ENCODE data around the gene FRS2. TPM values are rescaled to one million over a fixed set of nuclear protein-coding genes. Genes with fewer than 3 reads are reported as not detected.

The FRS2 gene
- total RNA-seq, 1 donor from 2014 or later = 66.8 TPM

- peak; percentile 33 for DNase-seq (ENCODE audit: low read depth)
Measured at GRCh38 chr12:69501154-69501895, 31.1 kb downstream of the FRS2 start.

DNA sequence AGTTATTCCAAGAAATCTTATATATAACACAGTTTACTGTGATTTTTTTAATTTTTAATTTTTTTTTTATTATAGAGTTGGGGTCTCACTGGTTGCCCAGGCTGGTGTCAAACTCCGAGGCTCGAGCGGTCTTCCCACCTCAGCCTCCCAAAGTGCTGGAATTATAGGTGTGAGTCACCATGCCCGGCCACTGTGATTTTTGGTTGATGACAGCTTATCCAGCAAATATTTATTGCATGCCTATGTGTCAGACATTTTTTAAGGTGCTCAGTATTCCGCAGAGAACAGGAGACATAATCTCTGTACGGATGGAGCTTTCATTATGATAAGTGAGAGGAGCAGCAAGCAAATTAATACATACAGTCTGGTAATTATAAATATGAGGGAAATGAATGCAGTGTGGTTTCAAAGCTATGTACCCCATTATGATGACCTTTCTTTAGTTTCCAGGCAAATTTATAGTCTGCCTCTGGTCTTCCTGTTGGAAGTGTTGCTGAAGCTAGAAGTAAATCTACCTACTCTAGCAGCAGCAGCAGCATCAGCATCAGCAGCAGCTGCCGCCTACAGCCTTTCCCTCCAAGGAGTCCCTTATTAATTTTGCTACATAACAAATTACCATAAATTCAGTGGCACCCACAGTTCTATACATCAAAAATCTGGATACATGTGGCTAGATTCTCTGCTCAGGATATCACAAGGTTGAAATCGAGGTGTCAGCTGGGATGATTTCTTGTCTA is 32.3 kb downstream of the FRS2 start:
- DNase-seq (ENCODE audit: low read depth) = peak; percentile 41

DNA sequence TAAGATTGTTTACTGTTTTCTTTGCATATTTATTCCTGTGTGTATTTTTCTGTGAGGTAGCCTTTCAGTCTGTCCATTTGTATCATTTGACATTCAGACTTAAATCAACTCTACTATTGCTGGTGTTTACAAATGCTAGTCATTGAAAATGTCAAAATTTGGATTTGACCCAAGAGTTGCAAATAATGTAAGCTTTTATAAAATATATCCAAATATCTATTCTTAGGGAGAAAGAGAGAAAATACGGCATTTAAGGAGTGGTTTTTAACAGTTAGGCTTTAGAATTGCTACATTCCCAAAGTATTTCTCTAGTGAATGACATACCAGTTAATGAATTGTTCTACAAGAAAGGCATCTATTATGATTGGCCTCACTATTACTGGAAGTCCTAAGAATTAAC is 37.9 kb downstream of the FRS2 start:
- DNase-seq (ENCODE audit: low read depth) = no peak

DNA sequence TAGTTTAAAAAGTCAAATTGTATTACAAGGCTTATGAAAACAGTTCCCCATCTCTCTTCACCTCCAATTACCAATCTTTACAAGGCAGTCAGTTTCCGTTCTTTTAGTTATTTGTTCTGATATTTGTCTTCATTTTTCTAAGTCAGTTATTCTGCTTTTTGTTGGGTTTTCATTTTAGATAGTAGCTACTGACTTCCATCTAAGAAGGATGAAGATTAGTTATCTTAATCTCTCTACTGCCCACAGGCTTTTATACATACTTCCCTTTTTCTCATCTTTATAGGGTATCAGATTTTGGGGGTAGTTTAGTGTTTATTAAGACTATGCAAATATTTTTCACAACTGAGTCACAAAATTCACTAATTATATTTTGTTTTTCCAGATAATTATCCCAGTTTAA is 38.4 kb downstream of the FRS2 start:
- DNase-seq (ENCODE audit: low read depth) = no peak

- no peak for DNase-seq (ENCODE audit: low read depth)
Measured at GRCh38 chr12:69509308-69509736, 39.1 kb downstream of the FRS2 start.

GRCh38 chr12:69509904-69510827 is 40.0 kb downstream of the FRS2 start:
- DNase-seq (ENCODE audit: low read depth) = no peak

GRCh38 chr12:69511016-69511415 is 40.8 kb downstream of the FRS2 start:
- no peak for DNase-seq (ENCODE audit: low read depth)

GRCh38 chr12:69511469-69512267 is 41.5 kb downstream of the FRS2 start:
- DNase-seq (ENCODE audit: low read depth) = no peak

DNA sequence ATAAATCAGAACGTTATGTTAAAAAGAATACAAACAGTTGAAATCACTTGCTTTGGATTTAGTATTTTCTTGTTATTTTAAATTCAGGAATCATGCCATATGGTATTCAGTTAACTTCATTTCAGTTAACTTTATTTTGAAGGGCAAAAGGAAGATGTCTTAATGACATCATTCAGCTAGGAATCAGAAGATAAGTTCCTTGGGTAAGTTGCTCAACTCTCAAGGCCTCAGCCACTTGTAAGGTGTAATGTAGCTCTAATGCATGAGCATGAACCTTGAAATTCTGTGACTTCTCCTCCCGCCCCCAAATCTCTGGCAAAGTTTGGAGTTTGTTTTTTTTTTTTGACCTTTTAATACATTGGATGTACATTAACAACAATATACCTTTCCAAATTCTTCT is 42.6 kb downstream of the FRS2 start:
- DNase-seq (ENCODE audit: low read depth) = no peak

- DNase-seq (ENCODE audit: low read depth) = no peak
Measured at GRCh38 chr12:69513297-69513696, 43.1 kb downstream of the FRS2 start.

- no peak for DNase-seq (ENCODE audit: low read depth)
Measured at GRCh38 chr12:69514111-69514510, 43.9 kb downstream of the FRS2 start.

DNA sequence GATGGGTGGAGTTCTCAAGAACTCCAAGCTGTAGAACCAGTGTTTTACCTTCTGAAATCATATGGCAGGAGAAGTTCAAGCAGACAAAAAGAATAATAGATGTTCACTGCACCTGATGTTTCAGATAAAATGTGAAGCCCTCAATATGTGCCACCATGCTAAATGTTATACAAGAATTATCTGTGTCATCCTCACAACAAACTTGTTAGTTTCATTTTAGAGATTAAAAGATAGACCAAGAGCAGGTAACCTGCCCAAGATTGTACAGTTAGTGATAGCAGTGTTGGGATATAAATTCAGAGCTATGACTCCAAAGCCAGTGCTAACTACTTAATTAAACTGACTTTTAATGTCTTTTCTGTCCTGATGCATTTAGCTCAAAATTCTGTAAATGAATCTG is 44.7 kb downstream of the FRS2 start:
- no peak for DNase-seq (ENCODE audit: low read depth)

- no peak for DNase-seq (ENCODE audit: low read depth)
Measured at GRCh38 chr12:69515394-69515930, 45.3 kb downstream of the FRS2 start.

GRCh38 chr12:69516950-69517349 is 46.8 kb downstream of the FRS2 start:
- DNase-seq (ENCODE audit: low read depth) = no peak

GRCh38 chr12:69517406-69517805 is 47.2 kb downstream of the FRS2 start:
- no peak for DNase-seq (ENCODE audit: low read depth)

GRCh38 chr12:69519871-69520270 is 49.7 kb downstream of the FRS2 start:
- DNase-seq (ENCODE audit: low read depth) = peak; percentile 36

- no peak for DNase-seq (ENCODE audit: low read depth)
Measured at GRCh38 chr12:69523433-69524330, 53.5 kb downstream of the FRS2 start.

DNA sequence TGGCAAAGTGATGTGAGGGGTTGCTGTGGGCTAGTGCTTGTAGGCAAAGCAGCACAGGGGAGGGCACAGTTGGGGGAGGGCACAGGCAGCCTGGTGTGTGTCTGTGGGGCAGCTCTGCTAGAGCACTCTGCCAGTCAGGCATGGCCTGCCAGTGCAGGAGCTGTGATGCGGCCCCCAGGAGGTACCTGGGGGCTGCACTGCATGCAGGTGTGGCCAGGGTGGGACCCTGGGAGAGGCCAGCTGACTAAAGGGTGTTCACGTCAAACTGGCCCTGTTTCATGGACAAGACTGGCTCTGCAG is 54.1 kb downstream of the FRS2 start:
- no peak for DNase-seq (ENCODE audit: low read depth)

DNA sequence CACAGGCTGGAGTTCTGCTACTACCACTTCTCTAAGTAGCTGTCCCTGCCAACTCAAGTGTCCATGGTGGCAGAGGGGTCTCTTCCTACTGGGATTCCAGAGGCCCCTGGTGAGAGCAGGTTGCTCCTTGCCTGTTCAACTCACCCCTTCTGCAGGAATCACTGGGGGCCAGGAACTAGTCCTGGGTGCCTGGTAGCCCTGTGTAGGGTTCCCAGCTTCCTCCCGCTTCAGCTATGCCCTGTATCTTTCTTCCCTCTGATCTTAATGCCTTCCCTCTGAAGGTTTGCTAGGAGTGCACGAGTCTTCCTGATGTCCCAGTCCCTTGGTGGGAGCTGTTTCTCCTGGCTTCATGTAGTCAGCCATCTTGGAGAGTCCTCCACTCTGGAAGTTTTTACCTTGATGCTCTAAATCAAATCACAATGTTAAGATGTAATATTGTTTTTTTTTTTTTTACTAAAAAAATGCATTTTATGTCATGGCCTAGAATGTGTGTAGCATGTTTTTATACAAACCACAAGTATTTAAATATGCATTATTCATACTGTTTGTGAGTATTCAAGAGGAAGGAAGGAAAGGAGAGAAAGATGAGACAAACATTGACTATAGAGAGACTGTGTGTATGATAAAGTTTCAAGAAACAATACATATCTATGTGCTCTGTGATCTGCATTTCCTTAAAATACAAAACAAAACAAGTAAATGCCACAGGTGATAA is 54.7 kb downstream of the FRS2 start:
- no peak for DNase-seq (ENCODE audit: low read depth)

Measured in myocyte (in vitro differentiated cells).